OCI-LY3 (cell line): Measurements from ENCODE around the gene C5orf34.

ENCODE experiments used
- H2AFZ ChIP-seq: fragments of 200-600, 300-600 bp; shearing (Covaris generic); 2 replicates; pipeline ENCODE4 v1.6.0; 2014; ENCODE audit warnings: antibody characterized with exemption, low read depth, low read length
- H3K27ac ChIP-seq: fragments of 200-600, 300-600 bp; sonication (generic); 2 replicates; pipeline ENCODE4 v1.5.1; 2014; ENCODE audit warnings: mild to moderate bottlenecking, low read length, moderate library complexity, mixed read lengths
- H3K27me3 ChIP-seq: fragments of 200-600, 300-600 bp; sonication (generic); 2 replicates; pipeline ENCODE4 v1.6.1; 2014; ENCODE audit warnings: low read depth, low read length, mixed read lengths
- H3K36me3 ChIP-seq: fragments of 200-600, 300-600 bp; sonication (generic); replicated peaks from 2 replicates; pipeline ENCODE3; 2014; ENCODE audit warnings: low read depth, low read length, mixed read lengths
- H3K4me1 ChIP-seq: fragments of 300-600, 200-600 bp; sonication (generic); 2 replicates; pipeline ENCODE4 v1.6.1; 2014; ENCODE audit warnings: low read length, mixed read lengths
- H3K4me2 ChIP-seq: fragments of 200-600, 300-600 bp; sonication (generic); 2 replicates; pipeline ENCODE4 v1.6.1; 2014; ENCODE audit warnings: low read length, mixed read lengths
- H3K4me3 ChIP-seq: fragments of 300-600, 200-600 bp; sonication (generic); 2 replicates; pipeline ENCODE4 v1.5.1; 2014; ENCODE audit warnings: antibody characterized with exemption, mild to moderate bottlenecking, low read length, moderate library complexity
- H3K79me2 ChIP-seq: fragments of 300-600, 200-600 bp; shearing (Covaris generic); 2 replicates; pipeline ENCODE4 v1.6.1; 2014; ENCODE audit warnings: mild to moderate bottlenecking, low read length, mixed read lengths
- H3K9ac ChIP-seq: fragments of 300-600, 200-600 bp; shearing (Covaris generic); 2 replicates; pipeline ENCODE4 v1.6.0; 2014; ENCODE audit warnings: mild to moderate bottlenecking, low read length, moderate library complexity
- H3K9me3 ChIP-seq: fragments of 200-600, 300-600 bp; shearing (Covaris generic); 2 replicates; pipeline ENCODE4 v1.6.1; 2014; ENCODE audit warnings: low read length, mixed read lengths; ENCODE audit not compliant: insufficient read depth
- H4K20me1 ChIP-seq: fragments of 200-600, 300-600 bp; sonication (generic); 2 replicates; pipeline ENCODE4 v1.6.1; 2016; ENCODE audit warnings: low read length, mixed read lengths; ENCODE audit not compliant: insufficient read depth
- EZH2phosphoT487 ChIP-seq: fragments of 200-600 bp; shearing (Covaris generic); IDR thresholded peaks from 2 replicates; pipeline ENCODE4 v1.6.1; 2018; ENCODE audit warnings: antibody characterized with exemption, mixed run types, low read depth
- TF ChIP-seq, protein P1 (sequence below): fragments of 200-600, 300-600 bp; sonication (generic); IDR thresholded peaks from 2 replicates; pipeline ENCODE4 v1.5.1; 2014; ENCODE audit warnings: antibody characterized with exemption, low read length, low read depth

C5orf34 gene

DNA sequence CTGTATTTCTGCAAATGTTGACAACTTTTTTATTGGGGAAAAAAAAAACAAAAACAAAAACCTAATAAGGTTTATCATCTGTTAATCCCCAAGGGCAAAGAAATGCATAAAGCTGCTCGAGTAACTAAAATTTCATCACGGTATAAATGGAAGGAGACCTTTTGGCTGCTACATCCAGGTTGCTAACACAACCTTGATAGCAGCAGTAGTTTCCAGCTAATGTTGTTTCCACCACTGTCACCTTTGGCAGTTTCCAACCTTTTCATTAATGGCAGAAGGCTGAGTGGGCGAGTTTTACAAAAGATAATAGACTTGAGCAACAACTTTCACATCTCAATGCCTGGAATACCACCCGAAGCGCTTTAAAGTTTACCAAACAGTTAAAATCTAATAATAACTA lies 33.4 kb upstream of the C5orf34 start:
- Histone ChIP-seq H4K20me1 (peaks cover 4% of the 10 kb centered on the region; the same call in 1 of the 2 replicates), H3K79me2 (peaks cover 59% of the 10 kb centered on the region), H2AFZ (no peak overlapping the region), H3K27ac (no peak overlapping the region), H3K4me2 (no peak overlapping the region), H3K27me3 (no peaks in the 10 kb centered on the region), H3K4me1 (peaks cover 14% of the 10 kb centered on the region), H3K9ac (no peak overlapping the region), H3K4me3 (no peak overlapping the region), H3K9me3 (no peaks in the 10 kb centered on the region), H3K36me3 (peaks cover 54% of the 10 kb centered on the region)
- TF ChIP-seq, protein P1, sequence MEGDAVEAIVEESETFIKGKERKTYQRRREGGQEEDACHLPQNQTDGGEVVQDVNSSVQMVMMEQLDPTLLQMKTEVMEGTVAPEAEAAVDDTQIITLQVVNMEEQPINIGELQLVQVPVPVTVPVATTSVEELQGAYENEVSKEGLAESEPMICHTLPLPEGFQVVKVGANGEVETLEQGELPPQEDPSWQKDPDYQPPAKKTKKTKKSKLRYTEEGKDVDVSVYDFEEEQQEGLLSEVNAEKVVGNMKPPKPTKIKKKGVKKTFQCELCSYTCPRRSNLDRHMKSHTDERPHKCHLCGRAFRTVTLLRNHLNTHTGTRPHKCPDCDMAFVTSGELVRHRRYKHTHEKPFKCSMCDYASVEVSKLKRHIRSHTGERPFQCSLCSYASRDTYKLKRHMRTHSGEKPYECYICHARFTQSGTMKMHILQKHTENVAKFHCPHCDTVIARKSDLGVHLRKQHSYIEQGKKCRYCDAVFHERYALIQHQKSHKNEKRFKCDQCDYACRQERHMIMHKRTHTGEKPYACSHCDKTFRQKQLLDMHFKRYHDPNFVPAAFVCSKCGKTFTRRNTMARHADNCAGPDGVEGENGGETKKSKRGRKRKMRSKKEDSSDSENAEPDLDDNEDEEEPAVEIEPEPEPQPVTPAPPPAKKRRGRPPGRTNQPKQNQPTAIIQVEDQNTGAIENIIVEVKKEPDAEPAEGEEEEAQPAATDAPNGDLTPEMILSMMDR, result no peak
- no peak for TF ChIP-seq EZH2phosphoT487

DNA sequence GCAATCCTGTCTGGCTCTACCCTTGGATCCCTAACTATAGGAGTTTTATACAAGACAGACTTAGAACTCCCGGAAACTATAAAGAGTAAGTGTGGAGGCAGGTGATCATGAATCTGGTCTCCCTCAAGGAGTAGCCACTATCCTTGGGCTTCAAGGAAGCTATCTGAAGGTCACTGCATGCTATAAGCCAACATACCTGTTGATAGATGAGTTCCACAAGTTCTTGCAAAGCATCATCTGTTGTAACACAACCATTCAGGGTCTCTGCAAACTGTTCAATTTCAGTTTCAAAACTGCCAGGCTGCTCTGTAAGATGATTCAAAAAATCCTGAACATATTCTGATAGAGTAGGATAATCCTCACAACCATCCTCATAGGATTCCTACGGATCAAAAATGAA lies 32.6 kb upstream of the C5orf34 start:
- no peak overlapping the region for H3K27ac ChIP-seq
- H3K4me3 ChIP-seq, result no peak overlapping the region
- H3K9me3 ChIP-seq, result no peaks in the 10 kb centered on the region
- peaks cover 51% of the 10 kb centered on the region for H3K79me2 ChIP-seq
- peaks cover 49% of the 10 kb centered on the region for H3K36me3 ChIP-seq
- peaks cover 16% of the 10 kb centered on the region for H3K4me1 ChIP-seq
- H3K27me3 ChIP-seq, result no peaks in the 10 kb centered on the region
- H3K9ac ChIP-seq, result no peak overlapping the region
- TF ChIP-seq EZH2phosphoT487, result no peak
- TF ChIP-seq, protein P1, result no peak
- H3K4me2 ChIP-seq, result no peak overlapping the region
- H4K20me1 ChIP-seq, result no peaks in the 10 kb centered on the region
- H2AFZ ChIP-seq, result no peak overlapping the region

DNA sequence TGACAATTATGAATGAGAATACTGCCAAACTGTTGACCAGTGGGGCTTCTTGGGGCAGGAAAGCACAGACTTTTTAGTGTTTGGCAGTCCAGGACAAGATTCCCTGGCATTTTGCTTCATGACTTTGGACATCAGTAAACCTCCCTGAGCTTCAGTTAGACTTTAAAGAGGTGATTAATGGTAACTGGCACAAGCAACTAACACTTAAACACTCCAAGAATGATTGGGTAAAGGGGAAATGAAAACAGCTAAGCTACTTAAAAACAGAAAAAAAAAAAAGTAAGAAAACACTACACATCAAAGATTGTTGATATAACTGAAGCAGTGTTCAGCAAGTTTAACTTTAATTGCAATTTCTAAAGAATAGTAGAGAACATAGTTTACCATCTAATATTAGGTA lies 28.5 kb upstream of the C5orf34 start:
- Histone ChIP-seq H3K4me2 (no peak overlapping the region), H3K27me3 (no peaks in the 10 kb centered on the region), H3K4me1 (peaks cover 13% of the 10 kb centered on the region), H3K79me2 (peaks cover 17% of the 10 kb centered on the region), H2AFZ (no peak overlapping the region), H3K36me3 (peaks cover 28% of the 10 kb centered on the region), H3K27ac (peak overlapping the region; percentile 22; the same call in 1 of the 2 replicates), H3K9me3 (no peaks in the 10 kb centered on the region), H3K9ac (no peak overlapping the region), H4K20me1 (no peaks in the 10 kb centered on the region), H3K4me3 (no peak overlapping the region)
- TF ChIP-seq, protein P1, result no peak
- no peak for TF ChIP-seq EZH2phosphoT487

DNA sequence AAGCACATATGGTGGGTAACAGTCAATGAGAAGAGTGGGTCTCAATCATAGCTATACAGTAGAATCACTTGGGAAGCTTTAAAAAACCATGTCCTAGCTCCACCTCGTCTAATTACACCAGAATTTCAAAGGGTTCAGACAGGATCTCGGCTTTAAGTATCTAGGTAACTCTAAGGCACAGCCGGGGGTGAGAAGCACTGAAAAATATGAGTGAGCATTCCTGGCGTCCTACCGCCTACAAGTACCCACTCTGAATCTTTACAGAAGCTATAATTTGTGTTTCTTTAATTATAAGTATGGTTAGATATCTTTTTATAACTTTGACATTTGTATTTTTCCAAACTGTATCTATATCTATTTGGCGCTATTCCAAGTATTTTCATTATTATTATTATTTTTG lies 25.8 kb upstream of the C5orf34 start:
- Histone ChIP-seq H3K27me3 (no peaks in the 10 kb centered on the region), H3K79me2 (peaks cover 8% of the 10 kb centered on the region; the same call in 1 of the 2 replicates), H3K9ac (no peak overlapping the region), H2AFZ (no peak overlapping the region), H4K20me1 (no peaks in the 10 kb centered on the region), H3K4me3 (no peak overlapping the region), H3K27ac (no peak overlapping the region), H3K4me1 (peaks cover 13% of the 10 kb centered on the region), H3K4me2 (no peak overlapping the region), H3K9me3 (no peaks in the 10 kb centered on the region), H3K36me3 (peaks cover 26% of the 10 kb centered on the region)
- TF ChIP-seq, protein P1, result no peak
- TF ChIP-seq EZH2phosphoT487, result no peak
